Activated T-helper 1 cell treated with anti-CD3 and anti-CD28 coated beads, Interleukin-12 subunit alpha, Interleukin-12 subunit beta, Interleukin-2, Interleukin-4 antibody, amounts not matched to agents 30 ng/mL and 10 ng/mL and 1 ng/mL, durations not matched to agents 14 hours and 24 hours and 36 hours (primary cell): ENCODE data around the gene TBPL2. TPM values are rescaled to one million over a fixed set of nuclear protein-coding genes. Genes with fewer than 3 reads are reported as not detected.
"Not testable (repeated sequence)": the region's sequence is repeated elsewhere in the genome, so short reads cannot be mapped to it uniquely, and the experiment has no call there.

Source experiments
- DNase-seq: peaks from one replicate; pipeline ENCODE4 v3.0.0; 2021; ENCODE audit warnings: low spot score
- H3K27ac Mint-ChIP-seq: one replicate; pipeline ENCODE4 v1.8.0; 2021; ENCODE audit warnings: mild to moderate bottlenecking, mixed read lengths
- H3K27me3 Mint-ChIP-seq: one replicate; pipeline ENCODE4 v1.8.0; 2022; ENCODE audit warnings: mild to moderate bottlenecking, moderate library complexity, mixed read lengths; ENCODE audit not compliant: insufficient read depth
- H3K36me3 Mint-ChIP-seq: one replicate; pipeline ENCODE4 v1.8.0; 2021; ENCODE audit warnings: low read depth, mixed read lengths
- H3K4me1 Mint-ChIP-seq: one replicate; pipeline ENCODE4 v1.8.0; 2021; ENCODE audit warnings: low read depth, mixed read lengths
- H3K4me3 Mint-ChIP-seq: one replicate; pipeline ENCODE4 v1.8.0; 2021; ENCODE audit warnings: mild to moderate bottlenecking, moderate library complexity, mixed read lengths
- H3K9me3 Mint-ChIP-seq: one replicate; pipeline ENCODE4 v1.8.0; 2021; ENCODE audit warnings: mixed read lengths
- intact Hi-C: fragments of 100-400 bp; cut with micrococcal nuclease; formaldehyde crosslinking; loops from one replicate; pipeline ENCODE4 v1.15.1; 2024
- total RNA-seq: library from RNA; stranded (reverse); gene quantifications from 2 replicates; pipeline ENCODE4 v1.2.3, GENCODE V29; 2022

Gene TBPL2
- total RNA-seq: not detected in 2 replicates

DNA sequence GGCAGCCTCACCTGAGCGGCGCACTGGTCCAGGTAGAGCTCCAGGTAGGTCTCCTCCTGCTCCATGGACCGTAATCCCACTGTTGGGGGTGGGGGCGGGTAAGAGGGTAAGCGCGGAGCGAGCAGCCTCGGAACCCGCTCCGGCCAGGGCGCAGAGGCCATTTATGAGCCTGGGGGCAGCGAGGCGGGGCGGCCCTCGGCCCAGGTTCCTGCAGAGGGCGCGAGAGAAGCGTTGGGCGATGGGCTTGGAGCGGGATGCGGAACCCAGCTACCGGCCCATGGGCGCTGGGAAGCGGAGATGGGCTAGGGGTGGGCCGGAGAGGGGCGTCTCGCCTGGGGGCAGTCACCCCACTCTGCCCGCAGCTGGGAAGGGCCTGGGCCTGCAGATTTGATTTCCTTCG lies at the start of gene TBPL2:
TBPL2 (minus strand) TSS at position 232 of the 400 bp plus-strand sequence; CDS start at position 65, 167 bp downstream.
- intact Hi-C loops: loop anchor here (10.0 kb wide), 2 partner anchors 214 to 1874 kb away; no protein-coding TSS in a partner anchor
- Mint-ChIP-seq H3K27me3 (peaks cover 2% of the 10 kb centered on the region), H3K9me3 (no peaks in the 10 kb centered on the region), H3K4me1 (no peaks in the 10 kb centered on the region), H3K27ac (no peak within 1 kb of the TSS), H3K36me3 (no peaks in the 10 kb centered on the region), H3K4me3 (no peak within 1 kb of the TSS)
- DNase-seq: no peak

DNA sequence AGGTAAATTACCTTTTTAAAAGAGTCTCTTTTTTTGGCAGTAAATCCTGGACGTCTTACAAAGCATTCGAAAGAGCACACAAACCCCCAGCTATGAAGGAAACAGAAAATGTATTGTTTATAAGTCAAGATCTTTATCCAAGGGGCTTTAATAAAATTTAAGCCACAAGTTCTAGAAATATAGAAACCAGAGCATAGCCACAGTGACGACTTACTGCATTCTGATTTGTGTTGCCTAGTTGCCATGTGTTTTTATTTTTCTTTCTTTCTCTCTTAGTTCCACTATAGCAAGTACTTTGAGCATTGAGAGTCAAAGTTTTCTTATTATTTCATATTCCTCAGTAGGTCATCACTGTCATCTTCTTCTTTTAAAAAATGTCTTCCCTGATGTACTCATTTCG lies 47.8 kb upstream of the TBPL2 start:
- no peak overlapping the region for H3K4me3 Mint-ChIP-seq
- H3K9me3 Mint-ChIP-seq: no peaks in the 10 kb centered on the region
- no peak overlapping the region for H3K27ac Mint-ChIP-seq
- H3K4me1 Mint-ChIP-seq: no peaks in the 10 kb centered on the region
- peaks cover 2% of the 10 kb centered on the region for H3K27me3 Mint-ChIP-seq
- H3K36me3 Mint-ChIP-seq: no peaks in the 10 kb centered on the region
- intact Hi-C loops: no loop called here
- DNase-seq: no peak

DNA sequence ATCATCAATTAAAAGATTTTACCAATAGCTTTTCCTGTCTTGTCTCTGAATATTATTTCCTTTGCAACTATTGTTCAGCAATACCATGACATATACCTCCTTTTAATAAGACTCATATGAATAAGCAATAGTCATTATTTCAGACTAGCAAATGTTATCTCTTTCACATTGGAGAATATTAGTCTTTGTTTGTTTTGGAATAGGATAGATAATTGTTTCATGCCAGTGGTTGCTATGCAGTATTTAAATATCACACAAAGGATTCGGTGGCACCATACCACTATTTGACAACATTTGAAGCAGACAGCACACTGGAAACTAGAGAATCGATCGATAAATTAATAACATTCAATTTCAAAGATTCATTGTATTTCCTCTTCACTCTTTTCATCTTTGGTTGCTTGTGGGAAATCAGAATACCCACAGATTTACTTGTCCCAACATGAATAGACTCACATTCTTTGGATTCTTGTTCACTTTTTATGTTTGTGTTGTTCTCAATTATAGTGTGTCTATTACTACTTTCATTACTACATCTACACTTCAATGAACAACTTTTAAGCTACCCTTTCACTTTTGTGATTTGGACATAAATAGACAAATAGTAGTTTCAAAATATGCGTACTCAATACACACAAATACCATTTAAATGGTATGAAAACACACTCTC lies 42.7 kb upstream of the TBPL2 start:
- no peak for DNase-seq
- H3K27ac Mint-ChIP-seq: no peak overlapping the region
- no peaks in the 10 kb centered on the region for H3K9me3 Mint-ChIP-seq
- no peak overlapping the region for H3K4me3 Mint-ChIP-seq
- intact Hi-C loops: no loop called here
- no peaks in the 10 kb centered on the region for H3K27me3 Mint-ChIP-seq
- H3K4me1 Mint-ChIP-seq: no peaks in the 10 kb centered on the region
- no peaks in the 10 kb centered on the region for H3K36me3 Mint-ChIP-seq

DNA sequence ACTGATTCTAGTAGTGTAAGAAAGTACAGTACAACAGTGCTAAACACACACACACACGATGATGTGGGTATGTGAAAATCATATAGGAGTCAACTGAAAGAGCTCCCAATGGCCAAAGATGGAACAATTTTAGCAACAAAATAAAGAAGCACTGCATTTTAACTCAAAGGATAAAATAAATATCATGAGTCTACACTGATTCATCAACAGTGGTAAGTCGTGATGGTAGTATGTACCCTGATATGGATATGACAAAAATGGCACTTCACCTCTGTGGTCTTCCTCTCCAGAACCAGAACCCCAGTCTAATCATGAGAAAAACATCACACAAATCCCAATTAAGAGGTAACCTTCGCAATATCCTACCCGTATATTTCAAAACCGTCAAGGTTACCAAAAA lies 41.4 kb upstream of the TBPL2 start:
- intact Hi-C loops: no loop called here
- no peaks in the 10 kb centered on the region for H3K36me3 Mint-ChIP-seq
- H3K9me3 Mint-ChIP-seq: no peaks in the 10 kb centered on the region
- no peaks in the 10 kb centered on the region for H3K27me3 Mint-ChIP-seq
- H3K4me3 Mint-ChIP-seq: no peak overlapping the region
- no peak for DNase-seq
- no peak overlapping the region for H3K27ac Mint-ChIP-seq
- H3K4me1 Mint-ChIP-seq: no peaks in the 10 kb centered on the region

DNA sequence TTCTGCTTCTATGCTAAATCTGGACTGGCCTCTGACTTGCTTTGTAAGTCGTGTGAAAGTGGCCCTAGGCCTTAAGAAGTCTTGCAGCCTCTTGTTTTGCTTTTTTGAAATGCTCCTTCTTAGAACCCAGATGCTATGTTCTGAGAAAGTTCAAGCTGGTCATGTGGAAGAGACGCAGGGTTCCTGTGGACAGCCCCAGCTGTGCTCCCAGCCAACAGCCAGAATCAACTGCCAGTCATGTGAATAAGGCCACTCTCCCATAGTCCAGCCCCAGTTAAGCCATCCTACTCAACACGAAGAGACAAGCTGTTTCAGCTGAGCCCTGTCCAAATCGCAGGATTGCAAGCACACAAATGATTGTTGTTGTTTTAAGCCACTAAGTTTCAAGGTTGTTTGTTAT lies 37.3 kb upstream of the TBPL2 start:
- no peaks in the 10 kb centered on the region for H3K4me1 Mint-ChIP-seq
- H3K27me3 Mint-ChIP-seq: peaks cover 3% of the 10 kb centered on the region
- no peak overlapping the region for H3K27ac Mint-ChIP-seq

DNA sequence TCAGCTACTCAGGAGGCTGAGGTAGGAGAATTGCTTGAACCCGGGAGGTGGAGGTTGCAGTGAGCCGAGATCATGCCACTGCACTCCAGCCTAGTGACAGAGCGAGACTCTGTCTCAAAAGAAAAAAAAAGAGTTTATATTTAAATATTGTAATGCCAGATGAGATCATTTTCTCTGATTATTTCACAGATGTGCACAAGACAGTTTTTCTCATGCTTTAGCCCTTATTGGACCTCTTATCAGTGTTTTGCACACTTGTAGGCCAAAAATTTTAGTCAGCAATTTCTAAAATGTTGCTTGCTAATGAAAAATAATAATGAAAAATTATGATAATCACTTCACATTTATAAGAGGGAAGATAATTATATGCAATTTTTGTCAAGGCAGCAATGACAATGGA lies 36.0 kb upstream of the TBPL2 start:
- H3K36me3 Mint-ChIP-seq, H3K27me3 Mint-ChIP-seq, intact Hi-C loops, H3K4me3 Mint-ChIP-seq, H3K4me1 Mint-ChIP-seq, DNase-seq, H3K27ac Mint-ChIP-seq, H3K9me3 Mint-ChIP-seq: not testable (repeated sequence)

More for the DNA sequence above, 37.3 kb upstream of the TBPL2 start:
- Mint-ChIP-seq H3K36me3 (no peaks in the 10 kb centered on the region), H3K4me3 (no peak overlapping the region), H3K9me3 (no peaks in the 10 kb centered on the region)
- no peak for DNase-seq
- intact Hi-C loops: no loop called here

DNA sequence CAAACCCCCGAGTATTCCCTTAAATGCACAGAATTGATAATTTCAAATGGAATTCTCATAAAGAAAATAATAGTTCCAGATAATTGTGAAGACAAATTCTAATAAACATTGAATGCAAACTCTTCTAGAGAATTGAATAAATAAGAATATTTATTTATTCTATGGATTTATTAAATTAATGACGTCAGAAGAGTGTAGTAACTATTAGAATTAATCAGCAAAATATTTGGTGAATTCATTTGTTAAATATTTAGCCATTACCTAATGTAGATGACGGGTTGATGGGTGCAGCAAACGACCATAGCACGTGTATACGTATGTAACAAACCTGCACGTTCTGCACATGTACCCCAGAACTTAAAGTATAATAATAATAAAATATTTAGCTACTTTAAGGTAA lies 33.4 kb upstream of the TBPL2 start:
- DNase-seq: no peak
- Mint-ChIP-seq H3K36me3 (no peaks in the 10 kb centered on the region), H3K9me3 (no peaks in the 10 kb centered on the region), H3K27ac (no peak overlapping the region), H3K27me3 (peaks cover 5% of the 10 kb centered on the region), H3K4me3 (no peak overlapping the region), H3K4me1 (no peaks in the 10 kb centered on the region)
- intact Hi-C loops: no loop called here

DNA sequence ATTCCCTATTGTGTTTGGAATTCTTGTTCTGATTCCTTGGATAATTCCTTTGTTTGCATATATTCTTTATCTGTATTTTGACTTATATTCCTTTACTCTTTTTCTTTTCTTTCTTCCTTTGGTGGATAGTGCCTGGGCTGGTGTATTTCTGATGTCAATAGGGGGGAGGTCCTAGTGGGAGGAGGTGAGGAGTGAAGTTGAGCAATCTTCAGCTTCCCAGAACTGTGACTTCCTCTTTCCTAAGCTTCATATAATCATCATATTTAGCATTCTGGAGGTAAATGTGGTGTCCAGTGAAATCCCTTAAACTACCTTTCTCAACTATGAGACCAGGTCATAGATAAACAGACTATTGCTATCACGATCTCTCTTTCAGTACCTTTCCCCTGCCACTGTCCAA lies 29.6 kb upstream of the TBPL2 start:
- intact Hi-C loops: no loop called here
- Mint-ChIP-seq H3K4me3 (no peak overlapping the region), H3K9me3 (no peaks in the 10 kb centered on the region), H3K36me3 (no peaks in the 10 kb centered on the region), H3K4me1 (no peaks in the 10 kb centered on the region), H3K27me3 (peaks cover 8% of the 10 kb centered on the region), H3K27ac (no peak overlapping the region)
- DNase-seq: no peak

DNA sequence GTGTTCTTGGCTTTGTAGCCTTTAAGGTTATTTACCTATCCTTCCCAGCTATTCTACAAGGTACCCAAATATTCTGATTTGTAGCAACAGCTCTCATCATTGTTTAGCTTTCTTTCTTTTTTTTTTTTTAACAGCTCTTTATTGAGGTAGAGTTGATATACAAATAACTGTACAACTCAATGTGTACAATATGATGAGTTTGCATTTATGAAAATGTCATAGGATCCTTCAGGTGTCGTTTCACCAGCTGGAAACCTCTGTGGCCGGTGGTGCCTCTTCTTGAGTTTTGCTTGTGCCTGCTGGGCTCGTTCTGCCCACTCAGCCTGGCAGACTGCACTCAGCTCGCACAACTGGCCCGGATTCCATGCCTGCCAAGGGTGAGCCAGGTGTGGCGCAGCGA lies 26.9 kb upstream of the TBPL2 start:
- H3K27me3 Mint-ChIP-seq: peaks cover 8% of the 10 kb centered on the region
- no peaks in the 10 kb centered on the region for H3K36me3 Mint-ChIP-seq
- intact Hi-C loops: no loop called here
- H3K4me3 Mint-ChIP-seq: no peak overlapping the region
- no peak overlapping the region for H3K27ac Mint-ChIP-seq
- no peaks in the 10 kb centered on the region for H3K9me3 Mint-ChIP-seq
- peaks cover 8% of the 10 kb centered on the region for H3K4me1 Mint-ChIP-seq
- DNase-seq: no peak

DNA sequence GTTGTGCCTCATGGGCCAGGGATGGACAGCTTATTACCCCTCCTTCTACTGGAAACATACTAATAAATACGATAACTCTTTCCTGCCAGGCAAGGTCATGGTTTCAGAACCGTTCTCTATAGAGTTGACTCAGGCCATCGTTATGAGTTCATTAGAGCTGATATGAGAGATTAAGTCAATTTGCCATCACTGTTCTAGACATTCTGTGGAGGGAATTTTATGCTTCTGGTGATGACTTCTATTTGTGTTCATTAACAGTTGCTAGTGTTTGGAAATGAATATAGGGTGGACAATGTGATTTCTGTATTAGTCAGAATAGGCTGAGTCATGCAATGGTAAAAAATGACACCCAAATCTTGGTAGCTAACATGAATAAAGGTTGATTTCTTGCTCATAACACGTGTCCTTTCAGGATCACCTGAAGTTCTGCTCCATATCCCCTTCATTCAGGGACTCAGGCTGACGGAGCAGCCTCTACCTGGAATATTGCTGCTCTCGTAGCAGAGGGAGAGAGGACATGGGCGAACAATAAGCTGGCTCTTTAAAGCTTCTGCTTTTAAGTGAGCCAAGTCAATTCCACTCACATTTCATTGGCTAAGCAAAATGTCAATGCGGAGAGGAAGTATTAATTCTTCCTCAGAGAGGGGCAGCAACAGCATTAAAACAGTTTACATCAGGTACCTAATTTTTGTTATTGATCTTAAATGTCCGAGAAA lies 18.5 kb upstream of the TBPL2 start:
- Mint-ChIP-seq H3K9me3 (no peaks in the 10 kb centered on the region), H3K4me1 (peaks cover 16% of the 10 kb centered on the region), H3K27me3 (peaks cover 7% of the 10 kb centered on the region), H3K36me3 (no peaks in the 10 kb centered on the region), H3K4me3 (no peak overlapping the region), H3K27ac (no peak overlapping the region)
- intact Hi-C loops: no loop called here
- DNase-seq: no peak

DNA sequence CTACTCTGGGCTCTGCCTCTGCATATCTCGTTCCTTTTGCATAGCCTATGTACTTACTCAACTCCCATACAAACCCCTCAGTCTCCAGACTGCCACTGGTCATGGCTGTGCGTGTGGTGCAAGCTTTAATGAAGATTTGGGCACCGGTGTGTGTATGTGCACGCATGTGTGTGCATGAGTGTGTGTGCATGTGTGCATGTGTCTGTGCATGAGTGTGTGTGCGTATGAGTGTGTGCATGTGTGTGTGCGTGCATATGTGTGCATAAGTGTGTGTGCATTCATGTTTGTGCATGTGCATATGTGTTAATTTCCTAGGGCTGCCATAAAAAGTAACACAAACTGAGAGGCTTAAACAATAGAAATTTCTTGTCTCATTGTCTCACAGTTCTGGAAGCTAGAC lies 17.1 kb upstream of the TBPL2 start:
- Mint-ChIP-seq H3K27ac (no peak overlapping the region), H3K27me3 (peaks cover 5% of the 10 kb centered on the region), H3K4me3 (no peak overlapping the region), H3K36me3 (no peaks in the 10 kb centered on the region), H3K4me1 (peaks cover 8% of the 10 kb centered on the region), H3K9me3 (no peaks in the 10 kb centered on the region)
- no peak for DNase-seq
- intact Hi-C loops: no loop called here

DNA sequence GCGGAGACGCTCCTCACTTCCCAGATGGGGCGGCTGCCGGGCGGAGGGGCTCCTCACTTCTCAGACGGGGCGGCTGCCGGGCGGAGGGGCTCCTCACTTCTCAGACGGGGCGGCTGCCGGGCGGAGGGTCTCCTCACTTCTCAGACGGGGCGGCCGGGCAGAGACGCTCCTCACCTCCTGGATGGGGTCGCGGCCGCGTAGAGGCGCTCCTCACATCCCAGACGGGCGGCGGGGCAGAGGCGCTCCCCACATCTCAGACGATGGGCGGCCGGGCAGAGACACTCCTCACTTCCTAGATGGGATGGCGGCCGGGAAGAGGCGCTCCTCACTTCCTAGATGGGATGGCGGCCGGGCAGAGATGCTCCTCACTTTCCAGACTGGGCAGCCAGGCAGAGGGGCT lies 16.0 kb upstream of the TBPL2 start:
- H3K4me3 Mint-ChIP-seq, H3K9me3 Mint-ChIP-seq, H3K36me3 Mint-ChIP-seq, DNase-seq, H3K27me3 Mint-ChIP-seq, intact Hi-C loops, H3K4me1 Mint-ChIP-seq, H3K27ac Mint-ChIP-seq: not testable (repeated sequence)

DNA sequence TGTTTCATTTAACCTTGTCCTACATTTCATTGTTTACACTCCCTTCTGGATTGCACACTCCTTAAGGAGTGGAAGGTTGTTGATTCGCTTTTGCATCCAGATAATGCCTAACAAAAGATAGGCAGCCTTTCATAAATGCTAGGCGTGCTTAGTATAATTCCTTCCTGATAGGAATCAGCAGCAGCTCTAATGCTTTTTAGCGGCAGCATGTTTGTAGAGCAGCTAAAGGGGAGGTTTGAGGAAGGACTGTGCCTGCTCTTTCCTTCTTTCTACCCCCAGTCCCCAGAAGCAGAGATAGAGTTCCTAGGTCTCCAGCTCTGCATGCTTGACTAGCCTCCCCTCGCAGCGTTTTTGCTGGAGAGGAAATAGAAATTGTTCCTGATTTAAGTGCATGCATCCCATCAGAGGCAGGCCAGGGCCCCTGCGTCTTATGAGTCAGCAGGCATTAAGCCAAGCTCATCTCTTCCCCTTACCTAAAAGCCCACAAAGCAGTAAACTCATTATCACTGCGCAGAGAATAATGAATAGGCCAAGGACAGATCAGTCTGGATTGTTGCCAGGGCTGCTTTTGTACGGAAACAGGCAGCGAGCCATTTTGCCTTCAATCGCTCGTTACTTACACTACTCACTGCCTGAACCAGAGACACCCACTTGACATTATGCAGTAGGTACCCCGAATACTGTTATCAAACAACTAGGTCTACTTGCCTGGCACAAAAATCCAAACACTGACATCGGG lies 14.0 kb upstream of the TBPL2 start:
- Mint-ChIP-seq H3K9me3 (no peaks in the 10 kb centered on the region), H3K4me3 (no peak overlapping the region), H3K27me3 (no peaks in the 10 kb centered on the region), H3K27ac (no peak overlapping the region), H3K36me3 (no peaks in the 10 kb centered on the region), H3K4me1 (peaks cover 8% of the 10 kb centered on the region)
- intact Hi-C loops: no loop called here
- DNase-seq: no peak
